ENCODE measurements around the gene SLC50A1.
A peak's percentile ranks its signal among the peaks of the same experiment; 100 is the strongest.

The SLC50A1 gene, protein sequence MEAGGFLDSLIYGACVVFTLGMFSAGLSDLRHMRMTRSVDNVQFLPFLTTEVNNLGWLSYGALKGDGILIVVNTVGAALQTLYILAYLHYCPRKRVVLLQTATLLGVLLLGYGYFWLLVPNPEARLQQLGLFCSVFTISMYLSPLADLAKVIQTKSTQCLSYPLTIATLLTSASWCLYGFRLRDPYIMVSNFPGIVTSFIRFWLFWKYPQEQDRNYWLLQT

DNA sequence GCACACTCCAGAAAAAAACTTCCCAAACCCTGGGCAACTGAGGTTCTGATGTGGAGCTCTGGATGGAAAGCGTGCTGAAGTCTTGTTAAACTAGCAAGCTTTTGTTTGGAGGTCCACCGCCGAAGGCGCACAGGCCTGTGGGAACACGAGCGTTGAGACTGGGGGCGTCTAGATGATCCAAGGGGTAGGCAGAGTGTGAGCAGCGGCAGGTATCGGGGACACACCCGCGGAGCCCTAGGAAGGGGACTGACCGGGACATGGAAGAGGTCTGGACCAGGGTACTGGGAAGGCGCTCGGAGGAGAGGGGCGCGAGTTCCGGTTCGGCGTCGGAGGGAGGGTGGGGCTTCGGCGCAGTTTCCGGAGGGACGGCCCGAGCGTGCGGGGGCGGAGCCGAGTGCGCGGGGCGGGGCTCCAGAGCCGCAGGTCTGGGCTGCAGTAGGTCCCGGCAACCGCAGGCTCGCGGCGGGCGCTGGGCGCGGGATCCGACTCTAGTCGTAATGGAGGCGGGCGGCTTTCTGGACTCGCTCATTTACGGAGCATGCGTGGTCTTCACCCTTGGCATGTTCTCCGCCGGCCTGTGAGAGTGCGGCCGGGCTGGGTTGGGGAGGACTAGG lies at the start of gene SLC50A1:
Gene SLC50A1 (plus strand): TSS at position 438 of the 614 bp plus-strand sequence. CDS start 60 bp downstream, at position 498.
- DNase-seq (ENCODE audit: low read depth in 2 of 2) = peak; percentile 90 to 93

- DNase-seq (ENCODE audit: low read depth in 2 of 2) = peak; percentile 64 to 76
These were observed 49.4 kb upstream of the SLC50A1 start for GRCh38 chr1:155086128-155086741.

- no peak for DNase-seq (ENCODE audit: low read depth in 2 of 2)
These were observed 48.7 kb upstream of the SLC50A1 start for GRCh38 chr1:155086856-155087535.

GRCh38 chr1:155091071-155092051 lies 44.3 kb upstream of the SLC50A1 start:
- peak; percentile 74 to 81 for DNase-seq (ENCODE audit: low read depth in 2 of 2)

DNA sequence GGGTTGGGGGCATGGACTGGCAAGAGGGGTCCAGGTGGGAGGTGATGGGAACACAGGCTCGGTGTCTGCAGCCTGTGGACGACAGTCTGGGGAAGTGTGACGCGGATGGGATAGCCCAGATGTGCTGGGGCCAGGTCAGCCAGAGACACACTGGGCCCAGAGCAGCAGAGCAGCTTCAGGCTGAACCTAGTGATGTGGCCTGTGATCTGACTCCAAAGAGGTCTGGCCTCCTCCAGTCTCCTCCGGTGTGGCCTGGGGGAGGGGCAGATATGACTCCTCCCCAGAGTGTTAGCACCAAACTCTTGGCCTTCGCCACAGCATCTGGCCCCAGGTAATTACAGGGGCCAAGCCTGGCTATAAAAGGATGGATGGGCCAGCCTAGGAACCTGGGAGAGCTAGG lies 43.5 kb upstream of the SLC50A1 start:
- no peak for DNase-seq (ENCODE audit: low read depth in 2 of 2)

GRCh38 chr1:155092641-155093040 lies 43.0 kb upstream of the SLC50A1 start:
- DNase-seq (ENCODE audit: low read depth in 2 of 2) = no peak

DNA sequence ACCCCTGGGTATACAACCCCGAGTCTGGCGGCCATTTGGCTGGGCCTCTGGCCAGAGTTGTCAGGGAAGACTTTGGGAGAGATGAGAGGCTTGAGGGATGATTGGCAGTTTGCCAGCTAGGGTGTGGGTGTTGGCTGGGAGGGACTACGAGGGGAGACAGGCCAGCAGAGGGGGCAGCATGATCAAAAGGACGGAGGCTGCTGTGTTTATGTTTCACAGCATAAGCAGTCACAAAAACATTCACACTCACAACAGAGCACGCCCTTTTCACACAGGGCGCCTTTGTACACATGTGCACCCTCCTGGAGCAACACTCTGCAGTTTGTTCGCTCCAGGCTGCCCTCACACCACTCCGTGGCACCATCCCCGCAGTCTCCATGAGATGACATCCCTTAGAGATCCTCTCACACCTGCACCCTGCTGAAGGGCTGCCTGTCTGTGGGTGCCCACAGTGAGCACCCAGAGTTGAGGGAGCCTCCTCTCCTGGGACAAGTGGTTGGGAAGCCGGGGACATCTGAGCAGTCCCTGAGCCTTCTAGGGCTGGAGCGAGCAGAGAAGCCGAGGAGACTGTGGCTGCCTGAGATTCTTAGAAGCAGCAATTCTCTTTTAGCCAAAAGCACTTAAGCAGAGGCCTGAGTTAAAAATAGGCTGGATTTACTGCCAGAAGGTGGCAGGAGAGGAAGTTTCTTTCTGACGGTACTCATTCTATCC lies 41.6 kb upstream of the SLC50A1 start:
- no peak for DNase-seq (ENCODE audit: low read depth in 2 of 2)

DNA sequence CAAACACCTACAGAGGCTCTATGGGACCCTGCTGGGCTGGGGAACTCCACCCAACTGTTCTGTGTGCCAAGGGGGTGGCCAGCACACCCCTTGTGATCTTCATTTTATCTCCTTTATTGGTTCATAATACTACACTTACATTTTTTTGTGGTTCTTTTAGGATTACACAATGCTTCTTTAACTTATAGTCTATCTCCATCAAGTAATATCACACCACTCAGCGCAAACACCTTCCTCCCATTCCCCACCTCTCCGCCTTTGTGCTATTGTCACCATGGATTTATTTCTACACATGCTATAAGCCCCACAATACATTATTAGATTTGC lies 41.1 kb upstream of the SLC50A1 start:
- no peak for DNase-seq (ENCODE audit: low read depth in 2 of 2)

DNA sequence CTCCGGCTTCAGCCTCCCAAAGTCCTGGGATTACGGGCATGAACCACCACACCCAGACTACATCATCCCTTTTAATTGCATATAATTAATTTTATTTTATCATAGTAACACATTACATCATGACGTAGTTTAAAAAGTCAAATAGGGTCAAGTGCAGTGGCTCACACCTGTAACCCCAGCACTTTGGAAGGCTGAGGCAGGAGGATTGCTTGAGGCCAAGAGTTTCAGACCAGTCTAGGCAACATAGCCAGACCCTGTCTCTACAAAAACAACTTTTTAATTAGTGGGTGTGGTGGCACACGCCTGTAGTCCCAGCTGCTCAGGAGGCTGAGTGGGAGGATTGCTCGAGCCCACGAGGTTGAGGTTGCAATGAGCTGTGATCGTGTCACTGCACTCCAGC lies 36.3 kb upstream of the SLC50A1 start:
- DNase-seq (ENCODE audit: low read depth in 2 of 2) = no peak

DNA sequence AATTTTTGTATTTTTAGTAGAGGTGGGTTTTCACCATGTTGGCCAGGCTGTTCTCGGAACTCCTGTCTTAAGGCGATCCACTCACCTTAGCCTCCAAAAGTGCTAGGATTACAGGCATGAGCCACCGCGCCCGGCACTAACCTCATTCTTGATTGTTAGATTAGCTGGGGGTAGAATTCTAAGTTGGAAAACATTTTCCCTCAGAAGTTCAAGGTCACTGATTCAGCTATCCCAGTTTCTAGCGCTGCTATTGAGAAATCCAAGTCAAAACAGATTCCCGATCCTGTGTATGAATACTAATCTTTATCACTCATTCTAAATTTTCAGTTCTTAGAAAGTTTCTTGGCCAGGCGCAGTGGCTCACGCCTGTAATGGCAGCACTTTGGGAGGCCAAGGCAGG lies 32.3 kb upstream of the SLC50A1 start:
- no peak for DNase-seq (ENCODE audit: low read depth in 2 of 2)

- DNase-seq (ENCODE audit: low read depth in 2 of 2) = no peak
These were observed 30.8 kb upstream of the SLC50A1 start for GRCh38 chr1:155104605-155105534.

DNA sequence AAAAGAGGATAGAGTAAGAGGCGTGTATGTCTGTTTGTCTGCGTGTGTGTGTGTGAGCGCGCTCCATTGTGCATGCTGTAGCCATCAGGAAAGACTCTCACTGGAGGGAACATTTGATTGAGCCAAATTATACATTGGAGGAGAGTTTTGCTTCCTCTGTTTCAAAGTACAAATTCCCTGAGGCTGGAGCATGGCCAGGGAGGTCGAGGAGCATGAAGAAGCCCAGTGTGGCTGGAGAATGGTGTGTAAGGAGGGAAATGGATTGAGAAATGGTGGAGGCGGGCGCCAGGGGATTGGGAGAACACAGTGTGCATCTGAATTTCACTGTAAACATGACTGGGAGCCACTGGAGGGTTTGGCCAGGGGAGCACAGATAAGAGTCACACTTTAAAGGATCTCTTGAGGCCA lies 30.0 kb upstream of the SLC50A1 start:
- DNase-seq (ENCODE audit: low read depth in 2 of 2) = no peak

DNA sequence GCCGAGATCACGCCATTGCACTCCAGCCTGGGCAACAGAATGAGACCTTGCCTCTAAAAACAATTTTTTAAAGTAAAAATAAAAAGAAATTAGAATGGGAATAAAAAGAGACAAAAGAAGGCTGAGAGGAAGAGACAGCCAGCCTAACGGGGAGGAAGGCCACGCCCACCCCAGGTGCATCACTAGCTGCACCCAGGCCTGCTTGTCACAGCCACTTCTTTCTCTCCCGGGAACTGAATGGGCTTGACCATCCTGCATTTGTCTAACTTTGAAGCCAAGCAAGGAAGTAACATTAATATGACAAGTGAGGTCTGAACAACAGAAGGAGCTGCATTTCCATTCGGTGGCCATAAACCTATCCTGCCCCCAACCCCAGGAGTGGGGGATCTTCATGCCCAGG lies 28.8 kb upstream of the SLC50A1 start:
- DNase-seq (ENCODE audit: low read depth in 2 of 2) = no peak

DNA sequence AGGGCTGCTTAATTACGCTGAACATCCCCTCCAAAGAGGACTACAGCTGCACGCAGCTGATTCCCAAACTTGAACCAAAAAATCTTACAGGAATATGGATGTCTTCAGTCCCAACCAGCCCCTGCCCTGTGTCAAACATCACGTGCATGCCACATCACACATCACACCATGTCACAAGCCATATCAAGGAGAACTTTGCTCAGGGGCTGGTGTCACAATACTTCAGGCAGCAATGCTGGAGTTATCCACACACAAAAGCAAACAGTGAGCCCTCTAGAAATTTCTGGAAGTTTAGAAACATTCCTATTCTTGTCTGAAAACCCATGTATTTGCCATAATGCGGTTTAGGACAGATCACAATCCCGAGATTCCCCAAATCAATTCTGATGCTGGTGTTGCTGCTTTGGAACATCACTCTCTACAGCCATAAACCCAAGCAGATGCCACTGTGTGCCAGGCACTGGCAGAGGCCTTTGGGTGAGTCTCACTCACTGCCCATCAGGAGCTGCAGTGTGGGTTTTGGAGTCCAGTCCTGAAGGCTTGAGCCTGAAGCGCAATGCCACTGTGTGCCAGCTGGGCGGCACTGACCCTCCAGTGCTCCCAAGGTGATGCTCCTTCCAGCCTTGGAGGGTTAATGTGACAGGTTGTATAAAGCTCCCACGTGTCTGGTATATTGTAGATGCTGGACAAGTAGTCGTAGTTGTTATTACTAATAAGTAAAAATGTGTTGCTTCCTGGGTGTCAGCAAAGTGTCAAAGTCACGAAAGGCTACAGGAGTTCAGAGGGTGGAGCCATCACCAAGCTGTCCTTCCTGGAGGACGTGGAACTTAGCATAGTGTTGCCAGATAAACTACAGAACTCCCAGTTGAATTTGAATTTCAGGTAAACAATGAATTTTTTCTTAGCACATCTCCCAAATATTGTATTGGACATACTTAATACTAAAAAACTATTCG lies 28.1 kb upstream of the SLC50A1 start:
- no peak for DNase-seq (ENCODE audit: low read depth in 2 of 2)

GRCh38 chr1:155108296-155108695 lies 27.4 kb upstream of the SLC50A1 start:
- DNase-seq (ENCODE audit: low read depth in 2 of 2) = no peak

- DNase-seq (ENCODE audit: low read depth in 2 of 2) = no peak
These were observed 25.3 kb upstream of the SLC50A1 start for GRCh38 chr1:155110381-155110780.

DNA sequence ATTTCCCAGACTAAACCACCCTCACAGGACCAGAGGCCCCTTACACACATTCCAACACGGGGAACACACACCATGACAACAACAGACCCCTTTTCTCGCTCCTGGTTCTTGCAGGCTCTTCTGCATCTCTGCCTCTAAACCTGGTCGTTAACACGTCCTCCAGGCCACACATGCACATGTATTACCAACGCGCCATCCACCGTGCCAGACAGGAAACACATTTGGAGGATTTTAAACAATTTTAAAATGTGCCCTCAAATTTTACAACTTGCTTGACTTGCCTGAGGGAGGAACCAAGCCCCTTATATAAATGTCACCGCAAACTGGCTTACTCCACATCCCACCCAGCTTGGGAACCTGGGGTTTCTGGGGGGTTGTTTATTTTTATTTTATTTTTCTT lies 24.8 kb upstream of the SLC50A1 start:
- no peak for DNase-seq (ENCODE audit: low read depth in 2 of 2)

- no peak for DNase-seq (ENCODE audit: low read depth in 2 of 2)
These were observed 22.1 kb upstream of the SLC50A1 start for GRCh38 chr1:155113450-155113980.

Data from stimulated activated CD4-positive, alpha-beta T cell treated with anti-CD3 and anti-CD28 coated beads, Interleukin-15, amount 100 ng/mL, for 48 hours (primary cell).